ENCODE data around the gene KLHL29. TPM values are rescaled to one million over a fixed set of nuclear protein-coding genes. Genes with fewer than 3 reads are reported as not detected.

The KLHL29 gene
- total RNA-seq, 1 donor from 2014 or later: 16.3 TPM

DNA sequence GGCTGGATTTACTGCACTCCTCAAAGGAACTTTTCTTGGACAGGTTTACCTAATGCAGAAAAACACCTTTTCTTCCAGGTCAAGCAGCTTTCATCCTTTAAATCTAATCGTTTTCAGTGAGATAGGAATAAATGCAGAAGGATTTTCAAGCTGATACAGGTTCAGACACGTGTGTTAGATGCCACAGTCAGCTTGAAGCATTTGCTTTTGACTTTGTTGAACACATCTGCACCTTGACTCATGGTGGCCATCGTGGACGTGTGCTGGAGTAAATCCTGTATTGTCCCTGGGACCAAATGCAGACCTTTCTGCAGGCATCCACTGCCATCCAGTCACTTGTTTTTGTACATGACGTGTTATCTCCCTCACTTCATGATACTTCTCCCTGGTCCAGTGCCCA, 61.9 kb downstream of the KLHL29 start:
- Histone ChIP-seq H3K27me3 (no peaks in the 10 kb centered on the region), H3K9me3 (peaks cover 0 to 6% of the 10 kb centered on the region in 2 donors), H3K4me3 (no peak overlapping the region), H3K27ac (no peak overlapping the region), H3K36me3 (no peaks in the 10 kb centered on the region), H3K4me1 (no peaks in the 10 kb centered on the region)
- DNase-seq (ENCODE audit: low spot score in 2 of 2): no peak
- intact Hi-C loops (cut with DNase I): no loop called here
- TF ChIP-seq, protein P1, sequence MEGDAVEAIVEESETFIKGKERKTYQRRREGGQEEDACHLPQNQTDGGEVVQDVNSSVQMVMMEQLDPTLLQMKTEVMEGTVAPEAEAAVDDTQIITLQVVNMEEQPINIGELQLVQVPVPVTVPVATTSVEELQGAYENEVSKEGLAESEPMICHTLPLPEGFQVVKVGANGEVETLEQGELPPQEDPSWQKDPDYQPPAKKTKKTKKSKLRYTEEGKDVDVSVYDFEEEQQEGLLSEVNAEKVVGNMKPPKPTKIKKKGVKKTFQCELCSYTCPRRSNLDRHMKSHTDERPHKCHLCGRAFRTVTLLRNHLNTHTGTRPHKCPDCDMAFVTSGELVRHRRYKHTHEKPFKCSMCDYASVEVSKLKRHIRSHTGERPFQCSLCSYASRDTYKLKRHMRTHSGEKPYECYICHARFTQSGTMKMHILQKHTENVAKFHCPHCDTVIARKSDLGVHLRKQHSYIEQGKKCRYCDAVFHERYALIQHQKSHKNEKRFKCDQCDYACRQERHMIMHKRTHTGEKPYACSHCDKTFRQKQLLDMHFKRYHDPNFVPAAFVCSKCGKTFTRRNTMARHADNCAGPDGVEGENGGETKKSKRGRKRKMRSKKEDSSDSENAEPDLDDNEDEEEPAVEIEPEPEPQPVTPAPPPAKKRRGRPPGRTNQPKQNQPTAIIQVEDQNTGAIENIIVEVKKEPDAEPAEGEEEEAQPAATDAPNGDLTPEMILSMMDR (IDR thresholded peaks at IDR 0.05): no peak

DNA sequence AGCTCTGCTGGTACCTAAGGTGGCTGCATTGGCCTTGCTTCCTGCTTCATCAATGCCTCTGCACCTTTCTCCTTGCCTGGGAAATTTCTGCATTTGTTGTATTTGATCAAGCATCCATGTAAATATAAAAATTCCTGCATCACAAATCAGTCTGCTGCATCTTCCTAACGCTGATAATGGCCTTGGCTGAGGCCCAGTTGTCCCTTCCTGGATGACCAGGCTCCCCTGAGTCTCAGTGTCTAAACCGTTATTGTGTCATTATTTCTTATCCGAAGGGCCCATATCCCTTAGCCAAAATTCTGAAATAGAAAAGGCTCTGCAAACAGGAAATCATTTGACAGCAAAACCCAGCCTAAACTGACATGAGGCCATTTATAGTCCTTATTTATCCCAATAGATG, 62.4 kb downstream of the KLHL29 start:
- intact Hi-C loops (cut with DNase I): no loop called here
- Histone ChIP-seq H3K27ac (no peak overlapping the region), H3K9me3 (peaks cover 0 to 1% of the 10 kb centered on the region in 2 donors)

DNA sequence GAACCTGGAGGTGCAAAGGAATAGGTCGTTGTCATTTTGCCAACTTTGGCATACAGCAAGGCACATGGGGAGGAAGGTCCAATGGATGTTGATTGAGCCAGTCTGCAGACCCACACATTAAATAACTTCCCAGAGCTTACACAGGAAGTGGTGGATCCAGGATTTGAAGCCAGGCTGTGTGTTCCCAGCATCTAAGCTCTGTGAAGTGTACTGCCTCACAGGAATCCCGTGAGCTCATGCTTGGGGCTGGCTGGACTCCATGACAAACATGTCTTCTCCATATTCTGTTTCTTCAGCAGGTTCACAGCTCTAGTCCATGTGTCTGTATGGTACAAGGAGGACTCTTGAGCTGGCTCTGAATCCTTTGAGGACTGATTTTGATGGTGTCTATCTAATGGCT, 63.9 kb downstream of the KLHL29 start:
- intact Hi-C loops (cut with DNase I): no loop called here
- H3K36me3 ChIP-seq: no peaks in the 10 kb centered on the region
- H3K9me3 ChIP-seq: no peaks in the 10 kb centered on the region
- TF ChIP-seq, protein P1 (IDR thresholded peaks at IDR 0.05): no peak
- DNase-seq (ENCODE audit: low spot score in 2 of 2): no peak
- H3K4me3 ChIP-seq: no peak overlapping the region
- H3K27me3 ChIP-seq: no peaks in the 10 kb centered on the region
- no peak overlapping the region for H3K27ac ChIP-seq
- H3K4me1 ChIP-seq: no peaks in the 10 kb centered on the region

More for the DNA sequence above, 62.4 kb downstream of the KLHL29 start:
- H3K36me3 ChIP-seq: no peaks in the 10 kb centered on the region
- no peaks in the 10 kb centered on the region for H3K27me3 ChIP-seq
- no peak for DNase-seq (ENCODE audit: low spot score in 2 of 2)
- no peak overlapping the region for H3K4me3 ChIP-seq
- H3K4me1 ChIP-seq: no peaks in the 10 kb centered on the region
- TF ChIP-seq, protein P1 (IDR thresholded peaks at IDR 0.05): no peak

DNA sequence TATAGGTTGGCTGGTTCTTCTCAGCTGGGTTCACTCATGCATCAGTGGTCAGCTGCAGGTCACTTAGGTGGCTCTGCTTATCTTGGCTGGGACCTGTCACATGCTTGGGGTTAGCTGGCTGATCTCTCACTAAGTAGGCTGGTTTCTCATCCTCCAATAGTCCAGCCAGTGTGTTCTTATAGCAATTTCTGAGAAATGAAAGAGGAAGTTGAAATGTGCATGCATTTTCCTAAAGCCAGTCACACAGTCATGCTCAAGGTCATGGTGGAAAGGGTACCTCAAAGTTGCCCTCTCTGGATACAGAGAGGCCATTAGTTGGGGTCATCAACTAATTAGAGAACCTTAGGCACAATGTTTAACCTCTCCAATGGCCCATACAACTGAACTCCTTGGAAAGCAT, 64.4 kb downstream of the KLHL29 start:
- Histone ChIP-seq H3K36me3 (no peaks in the 10 kb centered on the region), H3K9me3 (no peaks in the 10 kb centered on the region), H3K4me1 (no peaks in the 10 kb centered on the region), H3K27me3 (no peaks in the 10 kb centered on the region), H3K27ac (no peak overlapping the region), H3K4me3 (no peak overlapping the region)
- no peak for DNase-seq (ENCODE audit: low spot score in 2 of 2)
- TF ChIP-seq, protein P1 (IDR thresholded peaks at IDR 0.05): no peak
- intact Hi-C loops (cut with DNase I): no loop called here

DNA sequence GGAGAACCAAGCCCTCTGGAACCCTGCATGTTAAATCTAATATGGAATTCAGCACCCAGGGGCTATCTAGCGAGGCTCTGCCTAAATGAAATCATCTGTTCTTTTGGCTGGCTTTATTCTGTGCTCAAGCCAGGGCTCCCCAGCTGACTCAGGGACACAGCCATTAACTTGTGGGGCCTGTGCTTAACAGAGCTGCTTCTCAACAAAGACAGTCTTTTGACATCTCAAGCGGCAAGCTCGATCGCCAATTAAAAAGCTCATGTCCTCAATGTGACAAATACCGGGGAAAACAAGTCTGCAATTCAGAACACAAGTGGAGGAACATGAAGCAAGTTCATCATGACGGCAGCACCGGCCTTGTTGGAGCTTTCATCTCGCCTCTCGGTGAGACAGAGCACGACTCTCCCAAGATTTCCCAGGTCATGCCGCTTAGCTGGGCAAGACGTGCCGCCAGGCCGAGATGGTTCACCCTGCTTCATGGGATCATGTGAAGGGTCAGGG, 64.9 kb downstream of the KLHL29 start:
- intact Hi-C loops (cut with DNase I): no loop called here
- Histone ChIP-seq H3K4me1 (no peaks in the 10 kb centered on the region), H3K27ac (no peak overlapping the region), H3K27me3 (no peaks in the 10 kb centered on the region), H3K9me3 (no peaks in the 10 kb centered on the region), H3K4me3 (no peak overlapping the region), H3K36me3 (no peaks in the 10 kb centered on the region)
- DNase-seq (ENCODE audit: low spot score in 2 of 2): no peak
- TF ChIP-seq, protein P1 (IDR thresholded peaks at IDR 0.05): no peak

- Histone ChIP-seq H3K27ac (no peak overlapping the region), H3K36me3 (no peaks in the 10 kb centered on the region), H3K4me1 (no peaks in the 10 kb centered on the region), H3K9me3 (no peaks in the 10 kb centered on the region), H3K4me3 (no peak overlapping the region), H3K27me3 (no peaks in the 10 kb centered on the region)
- intact Hi-C loops (cut with DNase I): no loop called here
- TF ChIP-seq, protein P1 (IDR thresholded peaks at IDR 0.05): no peak
- no peak for DNase-seq (ENCODE audit: low spot score in 2 of 2)
Measured at GRCh38 chr2:23452372-23452771, 67.4 kb downstream of the KLHL29 start.
